ENCODE data around the gene AGMAT. TPM values are rescaled to one million over a fixed set of nuclear protein-coding genes. Genes with fewer than 3 reads are reported as not detected.

The AGMAT gene
- total and polyA plus RNA-seq, 2 of the 13 experiments (the other 11 are each of a cell fraction or from before 2014, with no cell fraction given) = 59.1 to 174 TPM

DNA sequence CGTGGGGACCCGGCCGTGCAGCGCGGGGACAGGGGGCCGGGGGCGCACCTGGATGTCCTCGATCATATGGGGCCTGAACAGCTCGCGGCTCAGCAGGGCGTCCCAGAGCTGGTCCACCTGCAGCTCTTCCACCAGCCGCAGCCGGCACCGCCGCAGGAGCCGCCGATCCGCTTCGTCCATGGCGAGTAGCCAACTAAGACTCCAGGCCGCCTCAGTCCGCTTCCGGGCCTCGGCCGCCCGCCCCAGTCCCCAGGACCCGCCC, 60.9 kb downstream of the AGMAT start, which contains the start of gene CASP9:
Gene CASP9 (minus strand): TSS at position 195 of the 262 bp plus-strand sequence. CDS start 15 bp downstream, at position 180.
- Histone ChIP-seq H3K4me2 (ENCODE audit: low read depth, low read length) (peak within 1 kb of the TSS; percentile 74), H3K4me1 (ENCODE audit: insufficient read depth, low read length) (peaks cover 47% of the 10 kb centered on the region), H4K20me1 (ENCODE audit: insufficient read depth, low read length) (peaks cover 4% of the 10 kb centered on the region; the same call in 1 of the 2 replicates), H3K9ac (ENCODE audit: insufficient read depth, low read depth, low read length) (peak within 1 kb of the TSS; percentile 86), H3K27ac (ENCODE audit: extremely low read length, insufficient read depth, low read length) (peak within 1 kb of the TSS; percentile 91), H3K4me3 (replicated peaks in 1 of 3; ENCODE audit: insufficient read depth in 1 of 3, low read depth in 2 of 3, low read length in 3 of 3) (peak within 1 kb of the TSS; percentile 83 to 97 (median 93)), H3K36me3 (replicated peaks in 1 of 2; ENCODE audit: control insufficient read depth in 1 of 2, insufficient read depth in 2 of 2, low read length in 2 of 2) (no peaks in the 10 kb centered on the region), H3K9me3 (ENCODE audit: low read length) (no peaks in the 10 kb centered on the region), H3K27me3 (ENCODE audit: control insufficient read depth in 1 of 2, insufficient read depth in 2 of 2, low read length in 2 of 2) (no peaks in the 10 kb centered on the region; a peak in 1 of 5 replicates), H3K79me2 (ENCODE audit: insufficient read depth, low read length) (peaks cover 18% of the 10 kb centered on the region), H2AFZ (ENCODE audit: low read length) (peak within 1 kb of the TSS; percentile 10)
- ATAC-seq (peak; percentile 64; the same call in 2 of the 3 replicates), FAIRE-seq (no peak), DNase-seq (ENCODE audit: low spot score) (no peak)
- BruUV-seq (replicated peaks) = no TSS peak
- intact Hi-C loops (cut with micrococcal nuclease; ENCODE audit: unreplicated experiment) = loop anchor here (10.0 kb wide), 1 partner anchor 81 kb away; no protein-coding TSS in a partner anchor
- WGBS (ENCODE audit: low lambda C conversion rate) = 0% methylated on average over 1 of the region's 27 CpGs
- in situ Hi-C loops (cut with HindIII; ENCODE audit: extremely low pct_ligation_motif_present, low pct_unique_long_range_greater_than_20kb) = no loop called here
- POLR2A ChIA-PET = interaction anchor here (0.7 to 0.8 kb wide), 2 partner anchors 47 to 94 kb away, joined by 3 read pairs; partner anchors contain the start of gene DDI2
- CTCF ChIA-PET (ENCODE audit: low intra/inter-chr PET ratio, low total read pairs) = no interaction called here
- TF ChIP-seq POLR2AphosphoS5 (IDR thresholded peaks at IDR 0.05; ENCODE audit: low read depth, low read length) (peak; percentile 65), IRF2 (CRISPR knock-in tag; IDR thresholded peaks at IDR 0.05) (no peak), SOX6 (IDR thresholded peaks at IDR 0.05) (no peak), SOX6 (CRISPR knock-in tag; IDR thresholded peaks at IDR 0.05) (0 out of 2 replicates have a peak, but pooled peaks have one; percentile 34), SIN3B (IDR thresholded peaks at IDR 0.05; ENCODE audit: low read length) (no peak), HDAC2 (CRISPR knock-in tag; IDR thresholded peaks at IDR 0.05) (0 out of 2 replicates have a peak, but pooled peaks have one; percentile 18), ETV5 (CRISPR knock-in tag; IDR thresholded peaks at IDR 0.05; ENCODE audit: borderline replicate concordance) (peak; percentile 48; the same call in 1 of the 2 replicates), MAZ (IDR thresholded peaks at IDR 0.05; ENCODE audit: borderline replicate concordance, low read depth, low read length) (0 out of 2 replicates have a peak, but pooled peaks have one; percentile 21), MAZ (CRISPR knock-in tag; IDR thresholded peaks at IDR 0.05; ENCODE audit: low read depth) (no peak), ZNF569 (CRISPR knock-in tag; IDR thresholded peaks at IDR 0.05; ENCODE audit: borderline replicate concordance) (no peak), GABPB1 (CRISPR knock-in tag; IDR thresholded peaks at IDR 0.05) (peak; percentile 76; the same call in 1 of the 2 replicates), NPAS2 (CRISPR knock-in tag; IDR thresholded peaks at IDR 0.05; ENCODE audit: borderline replicate concordance) (no peak)
- TF ChIP-seq, protein P1, sequence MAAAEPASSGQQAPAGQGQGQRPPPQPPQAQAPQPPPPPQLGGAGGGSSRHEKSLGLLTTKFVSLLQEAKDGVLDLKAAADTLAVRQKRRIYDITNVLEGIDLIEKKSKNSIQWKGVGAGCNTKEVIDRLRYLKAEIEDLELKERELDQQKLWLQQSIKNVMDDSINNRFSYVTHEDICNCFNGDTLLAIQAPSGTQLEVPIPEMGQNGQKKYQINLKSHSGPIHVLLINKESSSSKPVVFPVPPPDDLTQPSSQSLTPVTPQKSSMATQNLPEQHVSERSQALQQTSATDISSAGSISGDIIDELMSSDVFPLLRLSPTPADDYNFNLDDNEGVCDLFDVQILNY (CRISPR knock-in tag; conservative IDR thresholded peaks at IDR 0.05) = 0 out of 2 replicates have a peak, but pooled peaks have one; percentile 34
- TF ChIP-seq, protein P2, sequence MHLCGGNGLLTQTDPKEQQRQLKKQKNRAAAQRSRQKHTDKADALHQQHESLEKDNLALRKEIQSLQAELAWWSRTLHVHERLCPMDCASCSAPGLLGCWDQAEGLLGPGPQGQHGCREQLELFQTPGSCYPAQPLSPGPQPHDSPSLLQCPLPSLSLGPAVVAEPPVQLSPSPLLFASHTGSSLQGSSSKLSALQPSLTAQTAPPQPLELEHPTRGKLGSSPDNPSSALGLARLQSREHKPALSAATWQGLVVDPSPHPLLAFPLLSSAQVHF (CRISPR knock-in tag; IDR thresholded peaks at IDR 0.05) = peak; percentile 29; the same call in 1 of the 2 replicates
- TF ChIP-seq, protein P3, sequence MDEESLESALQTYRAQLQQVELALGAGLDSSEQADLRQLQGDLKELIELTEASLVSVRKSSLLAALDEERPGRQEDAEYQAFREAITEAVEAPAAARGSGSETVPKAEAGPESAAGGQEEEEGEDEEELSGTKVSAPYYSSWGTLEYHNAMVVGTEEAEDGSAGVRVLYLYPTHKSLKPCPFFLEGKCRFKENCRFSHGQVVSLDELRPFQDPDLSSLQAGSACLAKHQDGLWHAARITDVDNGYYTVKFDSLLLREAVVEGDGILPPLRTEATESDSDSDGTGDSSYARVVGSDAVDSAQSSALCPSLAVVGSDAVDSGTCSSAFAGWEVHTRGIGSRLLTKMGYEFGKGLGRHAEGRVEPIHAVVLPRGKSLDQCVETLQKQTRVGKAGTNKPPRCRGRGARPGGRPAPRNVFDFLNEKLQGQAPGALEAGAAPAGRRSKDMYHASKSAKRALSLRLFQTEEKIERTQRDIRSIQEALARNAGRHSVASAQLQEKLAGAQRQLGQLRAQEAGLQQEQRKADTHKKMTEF (CRISPR knock-in tag; IDR thresholded peaks at IDR 0.05) = peak; percentile 42; the same call in 1 of the 2 replicates
- TF ChIP-seq, protein P4, sequence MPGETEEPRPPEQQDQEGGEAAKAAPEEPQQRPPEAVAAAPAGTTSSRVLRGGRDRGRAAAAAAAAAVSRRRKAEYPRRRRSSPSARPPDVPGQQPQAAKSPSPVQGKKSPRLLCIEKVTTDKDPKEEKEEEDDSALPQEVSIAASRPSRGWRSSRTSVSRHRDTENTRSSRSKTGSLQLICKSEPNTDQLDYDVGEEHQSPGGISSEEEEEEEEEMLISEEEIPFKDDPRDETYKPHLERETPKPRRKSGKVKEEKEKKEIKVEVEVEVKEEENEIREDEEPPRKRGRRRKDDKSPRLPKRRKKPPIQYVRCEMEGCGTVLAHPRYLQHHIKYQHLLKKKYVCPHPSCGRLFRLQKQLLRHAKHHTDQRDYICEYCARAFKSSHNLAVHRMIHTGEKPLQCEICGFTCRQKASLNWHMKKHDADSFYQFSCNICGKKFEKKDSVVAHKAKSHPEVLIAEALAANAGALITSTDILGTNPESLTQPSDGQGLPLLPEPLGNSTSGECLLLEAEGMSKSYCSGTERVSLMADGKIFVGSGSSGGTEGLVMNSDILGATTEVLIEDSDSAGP (CRISPR knock-in tag; IDR thresholded peaks at IDR 0.05; ENCODE audit: borderline replicate concordance) = 0 out of 2 replicates have a peak, but pooled peaks have one; percentile 18
- TF ChIP-seq, protein P5, sequence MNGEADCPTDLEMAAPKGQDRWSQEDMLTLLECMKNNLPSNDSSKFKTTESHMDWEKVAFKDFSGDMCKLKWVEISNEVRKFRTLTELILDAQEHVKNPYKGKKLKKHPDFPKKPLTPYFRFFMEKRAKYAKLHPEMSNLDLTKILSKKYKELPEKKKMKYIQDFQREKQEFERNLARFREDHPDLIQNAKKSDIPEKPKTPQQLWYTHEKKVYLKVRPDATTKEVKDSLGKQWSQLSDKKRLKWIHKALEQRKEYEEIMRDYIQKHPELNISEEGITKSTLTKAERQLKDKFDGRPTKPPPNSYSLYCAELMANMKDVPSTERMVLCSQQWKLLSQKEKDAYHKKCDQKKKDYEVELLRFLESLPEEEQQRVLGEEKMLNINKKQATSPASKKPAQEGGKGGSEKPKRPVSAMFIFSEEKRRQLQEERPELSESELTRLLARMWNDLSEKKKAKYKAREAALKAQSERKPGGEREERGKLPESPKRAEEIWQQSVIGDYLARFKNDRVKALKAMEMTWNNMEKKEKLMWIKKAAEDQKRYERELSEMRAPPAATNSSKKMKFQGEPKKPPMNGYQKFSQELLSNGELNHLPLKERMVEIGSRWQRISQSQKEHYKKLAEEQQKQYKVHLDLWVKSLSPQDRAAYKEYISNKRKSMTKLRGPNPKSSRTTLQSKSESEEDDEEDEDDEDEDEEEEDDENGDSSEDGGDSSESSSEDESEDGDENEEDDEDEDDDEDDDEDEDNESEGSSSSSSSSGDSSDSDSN (CRISPR knock-in tag; IDR thresholded peaks at IDR 0.05) = peak; percentile 51
